ENCODE measurements around the gene FBXL14.
A peak's percentile ranks its signal among the peaks of the same experiment; 100 is the strongest.

The FBXL14 gene

DNA sequence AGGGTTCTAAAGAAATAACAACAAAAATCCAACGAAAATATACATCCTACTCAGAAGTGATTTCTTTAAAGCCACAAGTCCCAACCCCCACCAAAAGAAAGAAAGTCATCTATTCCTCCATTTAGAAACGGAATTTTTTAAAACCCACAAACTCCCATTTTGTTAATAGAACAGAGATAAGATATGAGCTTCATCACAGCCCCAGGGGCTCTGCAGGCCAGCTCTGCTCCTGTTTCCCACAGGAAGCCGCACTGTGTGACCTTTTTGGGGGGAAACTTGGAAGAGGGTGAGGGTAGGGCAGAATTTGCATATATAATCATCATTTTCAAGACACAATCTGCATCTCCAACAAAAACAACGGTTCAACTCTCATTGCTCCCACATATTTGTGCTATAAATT lies 2.8 kb downstream of the FBXL14 start:
- peaks cover 81% of the 10 kb centered on the region for H3K27me3 ChIP-seq (ENCODE audit: insufficient read depth, low read length)
- no peak overlapping the region for H3K27ac ChIP-seq (ENCODE audit: low read depth, low read length)
- H3K4me1 ChIP-seq (ENCODE audit: insufficient read depth, low read length): peaks cover 54% of the 10 kb centered on the region

DNA sequence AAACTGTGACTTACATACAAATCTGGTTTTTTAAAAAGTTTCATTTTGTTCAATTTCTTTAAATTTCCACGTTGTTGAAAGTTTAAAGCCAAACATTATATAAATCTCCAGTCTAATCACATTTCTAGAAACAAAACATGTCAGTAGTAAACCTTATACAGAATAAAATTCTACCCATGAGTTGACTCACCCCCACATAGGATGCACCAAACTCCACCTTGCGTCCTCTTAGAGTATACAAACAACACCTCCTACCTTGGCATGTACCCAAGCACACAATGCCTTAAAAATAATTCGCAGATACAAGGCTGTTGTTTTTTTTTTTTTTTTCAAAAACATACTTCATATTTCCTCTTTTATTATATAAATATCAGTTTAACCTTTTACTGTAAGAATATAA lies 3.3 kb downstream of the FBXL14 start:
- peak overlapping the region; percentile 38; the same call in 1 of the 2 replicates for H3K27ac ChIP-seq (ENCODE audit: low read depth, low read length)
- H3K9ac ChIP-seq (ENCODE audit: low read depth, low read length): no peak overlapping the region
- peaks cover 54% of the 10 kb centered on the region for H3K4me1 ChIP-seq (ENCODE audit: insufficient read depth, low read length)
- peak overlapping the region; percentile 36 for H3K4me3 ChIP-seq (ENCODE audit: low read length)
- no peaks in the 10 kb centered on the region for H3K36me3 ChIP-seq (ENCODE audit: insufficient read depth, low read length)
- H3K27me3 ChIP-seq (ENCODE audit: insufficient read depth, low read length): peaks cover 81% of the 10 kb centered on the region
- WGBS: 0% methylated on average over 2 of the region's 3 CpGs
- H3K9me3 ChIP-seq (ENCODE audit: insufficient read depth, low read depth, low read length): no peaks in the 10 kb centered on the region

More for the DNA sequence above, 2.8 kb downstream of the FBXL14 start:
- no peaks in the 10 kb centered on the region for H3K36me3 ChIP-seq (ENCODE audit: insufficient read depth, low read length)
- H3K4me3 ChIP-seq (ENCODE audit: low read length): peak overlapping the region; percentile 36
- WGBS: 15% methylated on average over 3 of the region's 4 CpGs
- H3K9me3 ChIP-seq (ENCODE audit: insufficient read depth, low read depth, low read length): no peaks in the 10 kb centered on the region
- H3K9ac ChIP-seq (ENCODE audit: low read depth, low read length): no peak overlapping the region

DNA sequence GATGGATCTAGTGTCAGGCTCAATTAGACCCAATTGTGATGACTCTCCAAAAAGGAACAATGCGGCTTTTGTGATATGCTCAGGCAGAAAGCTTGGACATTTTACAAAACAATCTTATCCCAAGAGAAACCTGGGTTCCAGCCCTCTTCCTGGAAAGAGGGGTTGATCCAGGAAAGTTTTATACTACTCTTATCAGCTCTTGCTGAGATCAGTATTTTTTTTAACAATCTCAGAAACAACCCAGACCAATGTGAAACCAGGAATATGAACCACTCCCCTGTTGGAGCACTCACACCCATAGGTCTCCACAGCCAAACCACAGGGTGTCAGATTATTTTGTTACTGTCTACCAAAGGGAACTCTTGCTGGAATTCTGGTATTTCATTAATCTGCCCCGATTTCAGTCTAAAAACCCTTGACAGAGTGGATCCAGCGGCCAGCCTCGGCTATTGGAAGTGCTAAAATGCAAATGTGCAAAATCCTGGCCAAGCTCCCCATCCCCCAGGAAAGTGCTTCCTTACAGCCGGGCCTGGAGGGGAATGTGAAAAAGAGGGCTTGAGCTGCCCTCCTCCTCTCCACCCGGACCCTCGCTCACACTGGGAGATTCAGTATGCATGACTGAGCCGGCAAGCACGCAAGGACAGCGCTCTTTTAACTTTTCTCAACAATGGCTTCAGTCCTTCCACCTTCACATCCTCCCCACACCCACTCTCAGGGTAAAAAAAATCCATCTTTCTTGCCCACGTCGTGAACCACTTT lies 4.0 kb downstream of the FBXL14 start:
- peaks cover 51% of the 10 kb centered on the region for H3K4me1 ChIP-seq (ENCODE audit: insufficient read depth, low read length)
- WGBS: 2% methylated on average over 12 of the region's 12 CpGs
- no peak overlapping the region for H3K9ac ChIP-seq (ENCODE audit: low read depth, low read length)
- H3K9me3 ChIP-seq (ENCODE audit: insufficient read depth, low read depth, low read length): no peaks in the 10 kb centered on the region
- peak overlapping the region; percentile 59; the same call in 1 of the 2 replicates for H3K27ac ChIP-seq (ENCODE audit: low read depth, low read length)
- no peaks in the 10 kb centered on the region for H3K36me3 ChIP-seq (ENCODE audit: insufficient read depth, low read length)
- peaks cover 81% of the 10 kb centered on the region for H3K27me3 ChIP-seq (ENCODE audit: insufficient read depth, low read length)
- H3K4me3 ChIP-seq (ENCODE audit: low read length): peak overlapping the region; percentile 36

DNA sequence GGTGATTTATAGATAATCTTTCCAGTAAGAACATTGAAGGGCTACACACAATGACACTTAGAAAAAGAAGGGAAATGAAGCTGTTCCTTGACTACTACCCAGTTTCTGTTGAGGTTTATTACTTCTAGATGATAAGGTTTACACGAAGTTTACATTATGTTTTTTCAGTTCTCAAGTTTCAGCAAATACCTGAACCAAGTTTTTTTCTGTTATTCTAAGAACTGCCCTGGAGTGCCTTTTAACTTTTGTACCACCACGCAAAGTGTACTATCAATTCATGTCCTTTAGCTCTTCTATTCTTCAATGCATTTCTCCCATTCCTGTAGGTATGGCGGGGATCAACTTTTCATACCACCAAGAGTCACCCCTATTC lies 5.8 kb downstream of the FBXL14 start:
- Histone ChIP-seq H3K27ac (ENCODE audit: low read depth, low read length) (no peak overlapping the region; the same call in 1 of the 2 replicates), H3K9me3 (ENCODE audit: insufficient read depth, low read depth, low read length) (no peaks in the 10 kb centered on the region), H3K4me1 (ENCODE audit: insufficient read depth, low read length) (peaks cover 48% of the 10 kb centered on the region), H3K4me3 (ENCODE audit: low read length) (no peak overlapping the region), H3K9ac (ENCODE audit: low read depth, low read length) (no peak overlapping the region), H3K36me3 (ENCODE audit: insufficient read depth, low read length) (no peaks in the 10 kb centered on the region), H3K27me3 (ENCODE audit: insufficient read depth, low read length) (peaks cover 88% of the 10 kb centered on the region)
- 61% methylated on average over 3 of the region's 3 CpGs for WGBS

DNA sequence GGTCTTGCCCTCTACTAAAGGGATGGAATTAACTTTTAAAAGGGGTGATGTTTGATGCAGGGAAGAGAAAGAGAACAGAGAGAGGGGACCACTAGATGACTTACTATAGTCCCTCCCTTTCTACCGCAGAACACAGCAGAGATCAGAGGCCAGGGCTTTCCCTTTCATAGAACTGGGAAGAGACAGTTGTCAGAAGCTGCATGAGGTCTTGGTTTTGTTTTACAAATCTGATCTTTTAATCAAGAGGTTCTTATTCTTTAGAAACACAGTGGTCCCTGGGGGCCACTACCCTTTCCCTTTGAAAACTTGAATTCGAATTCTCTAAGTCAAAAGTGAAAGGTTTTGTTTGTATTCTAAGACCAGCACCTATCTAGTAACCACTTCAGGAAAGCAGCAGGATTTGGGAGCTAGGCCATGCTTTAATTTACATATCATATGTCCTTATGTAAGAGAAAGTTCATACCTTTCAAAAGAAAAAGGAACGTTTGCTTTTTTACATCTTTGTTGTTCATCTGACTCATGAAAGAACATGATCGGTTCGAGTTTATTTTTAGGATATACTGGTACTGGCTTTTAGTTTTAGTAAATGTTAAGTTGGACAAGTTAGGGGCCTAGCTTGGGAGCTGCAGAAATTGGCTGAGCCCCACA lies 6.3 kb downstream of the FBXL14 start:
- 13% methylated on average over 3 of the region's 5 CpGs for WGBS
- Histone ChIP-seq H3K9ac (ENCODE audit: low read depth, low read length) (no peak overlapping the region), H3K27ac (ENCODE audit: low read depth, low read length) (no peak overlapping the region; the same call in 1 of the 2 replicates), H3K4me3 (ENCODE audit: low read length) (no peak overlapping the region), H3K9me3 (ENCODE audit: insufficient read depth, low read depth, low read length) (no peaks in the 10 kb centered on the region), H3K4me1 (ENCODE audit: insufficient read depth, low read length) (peaks cover 44% of the 10 kb centered on the region), H3K27me3 (ENCODE audit: insufficient read depth, low read length) (peaks cover 83% of the 10 kb centered on the region), H3K36me3 (ENCODE audit: insufficient read depth, low read length) (no peaks in the 10 kb centered on the region)

DNA sequence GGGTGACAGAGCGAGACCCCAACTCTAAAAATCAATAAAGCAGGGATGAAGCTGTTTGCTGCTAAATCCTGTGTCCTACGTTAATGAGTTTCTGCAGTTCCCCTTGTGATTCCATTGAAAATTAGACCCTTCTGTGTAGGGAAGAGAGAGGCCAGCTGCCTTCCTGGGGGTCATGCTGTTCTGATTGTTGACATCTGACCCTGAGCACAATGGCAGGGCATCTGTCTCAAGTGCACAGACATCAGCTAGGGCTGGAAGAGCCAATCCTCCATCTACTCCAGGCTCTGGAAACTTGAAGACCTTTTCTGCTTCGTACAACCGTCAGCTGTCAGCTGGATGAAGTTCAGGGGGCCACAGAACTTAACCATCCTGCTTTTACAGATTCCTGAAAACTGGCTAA lies 10.1 kb downstream of the FBXL14 start:
- Histone ChIP-seq H3K27ac (ENCODE audit: low read depth, low read length) (no peak overlapping the region), H3K36me3 (ENCODE audit: insufficient read depth, low read length) (no peaks in the 10 kb centered on the region), H3K27me3 (ENCODE audit: insufficient read depth, low read length) (peaks cover 62% of the 10 kb centered on the region), H3K4me3 (ENCODE audit: low read length) (no peak overlapping the region), H3K9me3 (ENCODE audit: insufficient read depth, low read depth, low read length) (no peaks in the 10 kb centered on the region), H3K4me1 (ENCODE audit: insufficient read depth, low read length) (peaks cover 16% of the 10 kb centered on the region), H3K9ac (ENCODE audit: low read depth, low read length) (no peak overlapping the region)
- WGBS: 79% methylated on average over 4 of the region's 4 CpGs

DNA sequence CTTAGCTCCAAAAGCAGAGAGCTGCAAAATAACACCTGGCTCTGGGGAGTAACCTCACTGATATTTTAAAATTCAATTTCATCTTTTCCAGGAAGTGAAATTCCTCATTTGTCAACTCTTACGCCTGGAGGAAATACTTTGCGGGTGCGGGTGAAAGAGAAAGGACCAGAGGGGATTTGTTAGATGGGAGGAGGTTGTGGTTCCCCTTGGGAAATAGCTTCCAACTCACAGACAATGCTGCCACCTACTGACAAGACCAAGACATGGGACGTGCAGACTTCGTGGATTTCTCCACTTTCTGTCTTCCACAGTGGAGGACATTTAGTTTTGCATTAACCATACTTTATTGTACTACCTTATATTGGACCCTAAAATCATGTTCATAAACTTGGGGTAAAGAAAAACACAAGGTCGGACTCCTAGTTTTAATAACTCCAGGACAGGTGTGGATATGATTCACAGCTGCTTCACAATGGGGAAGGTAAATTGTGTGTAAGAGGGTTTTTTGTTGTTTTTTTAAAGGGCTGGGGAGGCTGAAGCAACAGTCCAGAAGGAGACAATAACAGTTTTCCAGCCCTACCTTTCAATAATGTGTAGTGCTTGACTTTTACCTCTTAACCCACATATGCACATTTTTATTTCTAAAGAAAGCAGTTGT lies 10.8 kb downstream of the FBXL14 start:
- Histone ChIP-seq H3K4me1 (ENCODE audit: insufficient read depth, low read length) (peaks cover 13% of the 10 kb centered on the region), H3K27me3 (ENCODE audit: insufficient read depth, low read length) (peaks cover 55% of the 10 kb centered on the region), H3K4me3 (ENCODE audit: low read length) (no peak overlapping the region), H3K9ac (ENCODE audit: low read depth, low read length) (no peak overlapping the region), H3K27ac (ENCODE audit: low read depth, low read length) (no peak overlapping the region), H3K9me3 (ENCODE audit: insufficient read depth, low read depth, low read length) (no peaks in the 10 kb centered on the region), H3K36me3 (ENCODE audit: insufficient read depth, low read length) (no peaks in the 10 kb centered on the region)
- 7% methylated on average over 6 of the region's 6 CpGs for WGBS

DNA sequence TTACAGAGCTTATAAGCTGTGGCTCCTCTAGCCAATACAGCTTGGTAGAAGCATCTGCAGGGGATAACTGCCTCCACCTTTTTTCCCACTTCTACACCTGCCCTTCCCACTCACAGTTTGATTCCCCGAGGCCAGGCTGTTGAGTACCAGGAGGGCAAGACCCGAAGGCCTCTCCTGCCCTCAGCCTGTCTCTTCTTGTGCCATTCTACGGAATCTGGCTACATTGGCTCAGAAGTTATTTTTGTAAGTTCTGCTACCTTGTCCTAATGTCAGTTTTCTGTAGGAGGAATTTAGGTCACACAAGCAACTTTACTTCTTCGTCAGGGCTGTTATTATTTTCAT lies 11.7 kb downstream of the FBXL14 start:
- no peak overlapping the region for H3K27ac ChIP-seq (ENCODE audit: low read depth, low read length)
- peaks cover 48% of the 10 kb centered on the region for H3K27me3 ChIP-seq (ENCODE audit: insufficient read depth, low read length)
- no peaks in the 10 kb centered on the region for H3K36me3 ChIP-seq (ENCODE audit: insufficient read depth, low read length)
- no peak overlapping the region for H3K9ac ChIP-seq (ENCODE audit: low read depth, low read length)
- peaks cover 5% of the 10 kb centered on the region for H3K4me1 ChIP-seq (ENCODE audit: insufficient read depth, low read length)
- H3K9me3 ChIP-seq (ENCODE audit: insufficient read depth, low read depth, low read length): no peaks in the 10 kb centered on the region
- no peak overlapping the region for H3K4me3 ChIP-seq (ENCODE audit: low read length)
- WGBS: 87% methylated on average over 3 of the region's 4 CpGs

DNA sequence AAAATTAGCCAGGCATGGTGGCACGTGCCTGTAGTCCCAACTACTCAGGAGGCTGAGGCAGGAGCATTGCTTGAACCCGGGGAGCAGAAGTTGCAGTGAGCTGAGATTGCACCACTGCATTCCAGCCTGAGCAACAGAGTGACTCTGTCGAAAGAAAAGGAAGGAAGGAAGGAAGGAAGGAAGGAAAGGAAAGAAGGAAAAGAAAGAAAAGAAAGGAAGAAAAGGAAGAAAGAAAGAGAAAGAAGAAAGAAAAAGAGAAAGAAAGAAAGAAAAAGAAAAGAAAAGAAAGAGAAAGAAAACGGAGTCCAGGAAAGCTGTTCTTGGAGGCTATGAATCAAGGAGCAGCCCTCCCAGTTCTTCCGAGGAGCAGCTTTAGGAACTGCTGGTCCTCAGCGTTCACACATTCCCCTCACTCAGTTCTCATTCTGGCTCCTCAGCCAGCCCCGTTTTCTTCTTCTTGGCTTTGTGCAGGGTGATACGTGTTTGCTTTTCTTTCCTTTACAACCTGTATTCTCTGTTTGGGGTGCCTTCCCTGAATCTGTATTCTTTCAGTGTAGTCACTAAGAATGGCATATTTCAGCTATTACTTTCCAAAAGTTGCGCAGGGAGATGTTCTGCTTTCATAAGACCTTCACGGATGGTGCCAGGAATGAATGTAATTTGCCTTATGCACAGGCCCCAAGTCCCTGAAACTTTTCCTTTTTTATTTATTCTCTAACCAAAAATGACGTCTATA lies 12.2 kb downstream of the FBXL14 start:
- Histone ChIP-seq H3K4me1 (ENCODE audit: insufficient read depth, low read length) (no peaks in the 10 kb centered on the region; the same call in 1 of the 2 replicates), H3K4me3 (ENCODE audit: low read length) (no peak overlapping the region), H3K9ac (ENCODE audit: low read depth, low read length) (no peak overlapping the region), H3K9me3 (ENCODE audit: insufficient read depth, low read depth, low read length) (no peaks in the 10 kb centered on the region), H3K27ac (ENCODE audit: low read depth, low read length) (no peak overlapping the region), H3K36me3 (ENCODE audit: insufficient read depth, low read length) (no peaks in the 10 kb centered on the region), H3K27me3 (ENCODE audit: insufficient read depth, low read length) (peaks cover 43% of the 10 kb centered on the region)
- 90% methylated on average over 11 of the region's 11 CpGs for WGBS

DNA sequence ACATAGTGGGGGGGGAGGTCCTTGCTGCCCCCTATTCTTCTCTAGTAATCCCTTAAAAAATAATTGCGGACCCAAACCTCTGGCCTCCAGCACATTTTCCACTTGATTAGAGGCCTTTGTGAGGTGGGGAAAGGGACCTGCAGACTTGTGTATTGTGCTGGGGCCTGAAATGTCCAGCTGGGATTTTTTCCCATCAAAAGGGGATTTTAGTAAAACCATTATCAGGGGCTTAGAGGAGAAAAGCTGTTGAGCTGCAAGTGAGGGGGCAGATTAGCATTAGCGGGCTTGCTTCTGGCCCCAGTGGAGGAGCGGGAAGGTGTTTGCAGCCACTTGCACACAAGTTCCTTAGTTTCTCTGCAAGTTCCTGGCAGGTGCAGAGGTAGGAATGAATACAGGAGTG lies 13.9 kb downstream of the FBXL14 start:
- Histone ChIP-seq H3K4me3 (ENCODE audit: low read length) (no peak overlapping the region), H3K4me1 (ENCODE audit: insufficient read depth, low read length) (no peaks in the 10 kb centered on the region; the same call in 1 of the 2 replicates), H3K36me3 (ENCODE audit: insufficient read depth, low read length) (no peaks in the 10 kb centered on the region), H3K9ac (ENCODE audit: low read depth, low read length) (no peak overlapping the region), H3K9me3 (ENCODE audit: insufficient read depth, low read depth, low read length) (no peaks in the 10 kb centered on the region), H3K27me3 (ENCODE audit: insufficient read depth, low read length) (peaks cover 27% of the 10 kb centered on the region), H3K27ac (ENCODE audit: low read depth, low read length) (no peak overlapping the region)
- 71% methylated on average over 2 of the region's 3 CpGs for WGBS
